Osteoblast (primary cell): ENCODE measurements around the gene CISTR. TPM values are rescaled to one million over a fixed set of nuclear protein-coding genes. Genes with fewer than 3 reads are reported as not detected.

Experiments
- DNase-seq: peaks from one replicate; pipeline ENCODE4 v3.0.0; 2011; ENCODE audit warnings: low spot score, mixed read lengths; ENCODE audit not compliant: insufficient read length; ENCODE audit errors: missing footprints
- H2AFZ ChIP-seq: 2 replicates; pipeline ENCODE4 v1.6.0; 2011; ENCODE audit warnings: mild to moderate bottlenecking, low read length
- H3K27ac ChIP-seq: 2 replicates; pipeline ENCODE4 v1.5.1; 2011; ENCODE audit warnings: mild to moderate bottlenecking, low read depth, low read length, moderate library complexity
- H3K27me3 ChIP-seq: 2 replicates; pipeline ENCODE4 v1.6.0; 2012; ENCODE audit warnings: mild to moderate bottlenecking, control low read depth, inconsistent platforms, low read length, moderate library complexity; ENCODE audit not compliant: insufficient read depth
- H3K36me3 ChIP-seq: 2 replicates; pipeline ENCODE4 v1.5.1; 2011; ENCODE audit warnings: mild to moderate bottlenecking, low read length, control low read depth, moderate library complexity; ENCODE audit not compliant: insufficient read depth
- H3K4me1 ChIP-seq: 2 replicates; pipeline ENCODE4 v1.5.1; 2011; ENCODE audit warnings: mild to moderate bottlenecking, low read length, control low read depth, moderate library complexity; ENCODE audit not compliant: insufficient read depth
- H3K4me2 ChIP-seq: 2 replicates; pipeline ENCODE4 v1.6.0; 2011; ENCODE audit warnings: mild to moderate bottlenecking, low read length; ENCODE audit not compliant: insufficient read depth
- H3K4me3 ChIP-seq: fragments of 200-600 bp; sonication (generic); 3 replicates; pipeline ENCODE4 v1.5.1; 2012; ENCODE audit warnings: mild to moderate bottlenecking, low read length, inconsistent platforms; ENCODE audit not compliant: insufficient read depth
- H3K79me2 ChIP-seq: 2 replicates; pipeline ENCODE4 v1.6.0; 2012; ENCODE audit warnings: mild to moderate bottlenecking, low read length, control low read depth, inconsistent platforms; ENCODE audit not compliant: insufficient read depth
- H3K9me3 ChIP-seq: 2 replicates; pipeline ENCODE4 v1.5.1; 2011; ENCODE audit warnings: low read depth, low read length, control low read depth
- H4K20me1 ChIP-seq: 2 replicates; pipeline ENCODE4 v1.6.0; 2012; ENCODE audit warnings: mild to moderate bottlenecking, low read length, control low read depth; ENCODE audit not compliant: insufficient read depth
- total RNA-seq: library from RNA; depleted of rRNA; stranded (reverse); fragments of >200 nt; gene quantifications from 2 replicates; pipeline ENCODE4 v1.2.3, GENCODE V29; 2012
- TF ChIP-seq, protein P1 (sequence below): IDR thresholded peaks from 2 replicates; pipeline ENCODE4 v1.5.1; 2011; ENCODE audit warnings: mild to moderate bottlenecking, low read depth, low read length, moderate library complexity; ENCODE audit errors: extremely low read depth

Gene CISTR
- total RNA-seq, 1 donor = not detected

GRCh38 chr12:53727310-53728041, 24.3 kb downstream of the CISTR start, which contains the start of gene CALCOCO1:
Gene CALCOCO1 (minus strand): TSS chr12:53727452. CDS start chr12:53725242, 2,210 bp downstream.
- H4K20me1 ChIP-seq = peaks cover 6% of the 10 kb centered on the region
- TF ChIP-seq, protein P1, sequence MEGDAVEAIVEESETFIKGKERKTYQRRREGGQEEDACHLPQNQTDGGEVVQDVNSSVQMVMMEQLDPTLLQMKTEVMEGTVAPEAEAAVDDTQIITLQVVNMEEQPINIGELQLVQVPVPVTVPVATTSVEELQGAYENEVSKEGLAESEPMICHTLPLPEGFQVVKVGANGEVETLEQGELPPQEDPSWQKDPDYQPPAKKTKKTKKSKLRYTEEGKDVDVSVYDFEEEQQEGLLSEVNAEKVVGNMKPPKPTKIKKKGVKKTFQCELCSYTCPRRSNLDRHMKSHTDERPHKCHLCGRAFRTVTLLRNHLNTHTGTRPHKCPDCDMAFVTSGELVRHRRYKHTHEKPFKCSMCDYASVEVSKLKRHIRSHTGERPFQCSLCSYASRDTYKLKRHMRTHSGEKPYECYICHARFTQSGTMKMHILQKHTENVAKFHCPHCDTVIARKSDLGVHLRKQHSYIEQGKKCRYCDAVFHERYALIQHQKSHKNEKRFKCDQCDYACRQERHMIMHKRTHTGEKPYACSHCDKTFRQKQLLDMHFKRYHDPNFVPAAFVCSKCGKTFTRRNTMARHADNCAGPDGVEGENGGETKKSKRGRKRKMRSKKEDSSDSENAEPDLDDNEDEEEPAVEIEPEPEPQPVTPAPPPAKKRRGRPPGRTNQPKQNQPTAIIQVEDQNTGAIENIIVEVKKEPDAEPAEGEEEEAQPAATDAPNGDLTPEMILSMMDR = no peak
- peaks cover 22% of the 10 kb centered on the region for H3K4me1 ChIP-seq

DNA sequence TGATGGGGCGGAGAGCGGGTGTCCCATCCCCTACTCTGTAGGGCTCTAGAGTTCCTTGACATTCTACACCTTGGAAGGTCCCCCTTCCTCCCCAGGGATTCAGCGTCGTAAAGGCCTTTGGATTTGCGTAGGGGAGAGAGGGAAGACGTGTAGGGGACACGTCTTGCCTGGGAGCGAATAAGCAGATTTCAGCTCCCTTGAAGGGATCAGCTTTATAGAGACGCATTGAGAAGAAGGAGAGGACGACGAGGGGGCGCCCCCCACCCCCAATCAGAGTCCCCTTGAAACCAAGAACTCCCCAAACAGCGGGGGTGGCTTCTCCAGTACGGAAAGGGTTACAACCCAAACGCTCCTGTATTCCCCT, 24.9 kb downstream of the CISTR start:
- peak overlapping the region; percentile 58 for H3K27ac ChIP-seq
- TF ChIP-seq, protein P1 = no peak
- peak overlapping the region; percentile 79 for H2AFZ ChIP-seq
- H3K4me2 ChIP-seq = peak overlapping the region; percentile 94
- no peak for DNase-seq
- peaks cover 6% of the 10 kb centered on the region for H4K20me1 ChIP-seq
- peak overlapping the region; percentile 77 for H3K4me3 ChIP-seq
- peaks cover 5% of the 10 kb centered on the region for H3K27me3 ChIP-seq
- peaks cover 19% of the 10 kb centered on the region for H3K79me2 ChIP-seq
- peaks cover 22% of the 10 kb centered on the region for H3K4me1 ChIP-seq
- no peaks in the 10 kb centered on the region for H3K9me3 ChIP-seq
- peaks cover 30% of the 10 kb centered on the region for H3K36me3 ChIP-seq

More at GRCh38 chr12:53727310-53728041, 24.3 kb downstream of the CISTR start, which contains the start of gene CALCOCO1:
- Histone ChIP-seq H2AFZ (peak within 1 kb of the TSS; percentile 96), H3K4me2 (peak within 1 kb of the TSS; percentile 94), H3K4me3 (peak within 1 kb of the TSS; percentile 77), H3K9me3 (no peaks in the 10 kb centered on the region), H3K36me3 (peaks cover 24% of the 10 kb centered on the region), H3K79me2 (peaks cover 19% of the 10 kb centered on the region), H3K27ac (peak within 1 kb of the TSS; percentile 58), H3K27me3 (peaks cover 9% of the 10 kb centered on the region)
- peak; percentile 95 for DNase-seq

GRCh38 chr12:53726341-53726740, 25.4 kb downstream of the CISTR start:
- H3K4me1 ChIP-seq = peaks cover 22% of the 10 kb centered on the region
- no peaks in the 10 kb centered on the region for H3K27me3 ChIP-seq
- no peaks in the 10 kb centered on the region for H3K9me3 ChIP-seq
- DNase-seq = no peak
- H3K4me3 ChIP-seq = peak overlapping the region; percentile 77
- TF ChIP-seq, protein P1 = no peak
- peak overlapping the region; percentile 58 for H3K27ac ChIP-seq
- peaks cover 19% of the 10 kb centered on the region for H3K79me2 ChIP-seq
- H4K20me1 ChIP-seq = peaks cover 6% of the 10 kb centered on the region
- peaks cover 36% of the 10 kb centered on the region for H3K36me3 ChIP-seq
- peak overlapping the region; percentile 94 for H3K4me2 ChIP-seq
- H2AFZ ChIP-seq = peak overlapping the region; percentile 79

GRCh38 chr12:53725824-53726223, 26.0 kb downstream of the CISTR start:
- H3K4me1 ChIP-seq = peaks cover 22% of the 10 kb centered on the region
- H3K79me2 ChIP-seq = peaks cover 19% of the 10 kb centered on the region
- peak overlapping the region; percentile 94 for H3K4me2 ChIP-seq
- no peaks in the 10 kb centered on the region for H3K27me3 ChIP-seq
- peaks cover 41% of the 10 kb centered on the region for H3K36me3 ChIP-seq
- H3K9me3 ChIP-seq = no peaks in the 10 kb centered on the region
- no peak overlapping the region for H2AFZ ChIP-seq
- H4K20me1 ChIP-seq = peaks cover 6% of the 10 kb centered on the region
- no peak for DNase-seq
- TF ChIP-seq, protein P1 = no peak
- H3K4me3 ChIP-seq = peak overlapping the region; percentile 77
- peak overlapping the region; percentile 3 for H3K27ac ChIP-seq
